GM12873 (cell line): Measurements from ENCODE around the gene MYH9.

Source experiments
- CTCF ChIP-seq: IDR thresholded peaks from 2 replicates; pipeline ENCODE4 v1.5.1; 2012; ENCODE audit warnings: low read depth, mild to moderate bottlenecking, moderate library complexity, low read length, control low read depth; ENCODE audit not compliant: insufficient read depth; ENCODE audit errors: missing control alignments

Gene MYH9

DNA sequence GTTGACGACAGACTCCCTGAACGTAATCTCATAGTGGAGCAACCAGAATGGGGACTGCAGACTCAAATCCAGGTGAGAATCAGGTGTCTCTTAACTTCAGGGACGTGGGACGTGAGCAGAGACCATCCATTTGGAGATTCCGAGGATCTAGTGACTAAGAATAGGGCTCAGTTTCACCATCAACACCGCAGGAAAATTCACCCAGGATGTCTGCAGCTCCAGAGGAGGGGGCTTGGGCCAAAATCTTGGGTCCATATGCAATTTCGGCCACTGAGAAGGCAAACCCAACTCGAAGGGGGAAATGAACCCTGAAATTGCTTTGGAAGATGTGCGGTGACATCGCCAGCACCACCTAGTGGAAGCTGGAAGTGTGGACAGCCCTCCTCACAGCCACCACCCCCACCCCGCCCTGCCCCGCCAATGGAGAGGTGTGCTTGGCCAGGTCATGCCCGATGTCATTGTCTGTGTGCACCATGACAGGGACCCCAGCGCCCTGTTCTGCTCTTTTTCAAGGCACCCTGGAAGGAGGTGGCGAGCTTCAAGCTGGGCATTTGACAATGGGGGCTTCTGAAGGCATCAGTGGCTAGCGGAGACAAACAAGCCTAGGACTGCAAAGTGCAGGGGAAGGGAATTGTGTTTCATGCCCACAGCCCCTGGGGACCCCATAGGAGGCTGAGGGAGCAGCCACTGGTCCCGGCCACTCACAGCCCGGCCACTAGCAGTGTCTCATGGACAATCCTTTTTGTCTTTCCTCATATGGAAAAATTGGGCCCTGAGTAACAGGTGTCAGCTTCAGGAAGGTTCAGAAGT lies 110.1 kb downstream of the MYH9 start:
- TF ChIP-seq CTCF = peak; percentile 92

GRCh38 chr22:36274531-36274930 lies 113.2 kb downstream of the MYH9 start:
- TF ChIP-seq CTCF = no peak

GRCh38 chr22:36267896-36268485 lies 119.8 kb downstream of the MYH9 start:
- TF ChIP-seq CTCF = no peak

GRCh38 chr22:36267058-36267457 lies 120.7 kb downstream of the MYH9 start:
- TF ChIP-seq CTCF = no peak

DNA sequence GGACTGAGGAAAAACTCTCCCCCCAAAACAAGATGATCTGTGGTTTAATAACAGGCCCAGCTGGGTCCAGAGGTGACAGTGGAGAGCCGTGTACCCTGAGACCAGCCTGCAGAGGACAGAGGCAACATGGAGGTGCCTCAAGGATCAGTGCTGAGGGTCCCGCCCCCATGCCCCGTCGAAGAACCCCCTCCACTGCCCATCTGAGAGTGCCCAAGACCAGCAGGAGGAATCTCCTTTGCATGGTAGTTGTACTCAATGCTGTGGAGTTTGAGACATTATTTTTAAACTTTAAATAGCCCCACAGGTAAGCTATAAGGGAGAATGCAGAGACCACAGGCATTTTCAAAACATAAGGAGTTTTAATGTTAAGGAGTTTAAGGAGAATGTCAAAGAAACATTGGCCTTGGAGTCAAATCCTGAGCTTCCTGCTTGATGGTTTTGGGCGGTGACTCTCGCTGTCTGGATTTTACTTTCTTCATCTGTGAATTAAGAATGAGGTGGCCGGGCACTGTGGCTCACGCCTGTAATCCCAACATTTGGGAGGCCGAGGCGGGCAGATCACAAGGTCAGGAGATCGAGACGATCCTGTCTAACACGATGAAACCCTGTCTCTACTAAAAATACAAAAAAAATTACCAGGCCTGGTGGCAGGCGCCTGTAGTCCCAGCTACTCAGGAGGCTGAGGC lies 128.0 kb downstream of the MYH9 start:
- no peak for TF ChIP-seq CTCF

DNA sequence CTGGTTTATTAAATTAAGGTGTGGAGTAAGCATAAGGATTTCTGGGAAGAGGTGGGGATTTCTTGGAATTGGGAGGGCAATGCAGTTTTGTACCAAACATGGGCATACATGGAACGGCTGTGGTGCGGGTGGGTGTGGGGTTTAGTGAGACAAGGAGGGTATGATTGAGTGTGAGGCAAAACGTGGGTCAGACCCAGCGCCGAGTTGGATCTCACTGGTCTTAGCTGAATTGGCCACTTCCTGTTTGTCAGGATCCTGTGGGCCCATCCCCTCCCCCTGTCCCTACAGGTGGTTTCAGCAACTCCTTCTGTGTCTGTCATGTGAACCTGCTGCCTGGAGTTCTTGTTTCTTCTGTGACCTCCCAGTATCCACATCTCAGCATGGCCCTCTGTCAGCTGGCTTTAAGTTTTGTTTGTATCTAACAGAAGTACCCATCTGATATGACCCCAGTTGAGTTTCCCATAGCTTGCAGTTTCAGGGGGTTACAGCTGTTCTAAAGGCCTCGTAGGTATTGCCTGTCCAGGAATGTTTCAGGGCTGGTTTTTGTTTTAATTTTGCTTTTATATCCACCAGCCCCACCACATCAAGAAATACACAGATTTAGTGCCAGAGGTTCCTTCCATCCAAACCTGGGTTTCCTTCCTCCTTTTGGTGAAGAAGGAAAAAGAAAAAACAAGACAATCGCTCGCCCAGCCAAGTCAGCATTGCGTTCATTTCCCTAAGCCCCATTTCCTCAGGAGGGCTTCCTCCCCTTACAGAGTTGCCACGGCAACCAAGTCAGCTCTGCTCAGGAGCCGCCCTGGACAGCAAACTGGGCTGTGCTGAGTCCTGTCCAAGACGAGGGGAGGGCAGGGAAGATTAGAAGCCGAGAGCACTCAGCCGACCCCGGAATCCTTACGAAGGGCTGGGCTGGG lies 128.8 kb downstream of the MYH9 start:
- TF ChIP-seq CTCF = no peak
